Tibial nerve (tissue), 4 donors: ENCODE data around the gene ELMOD1.

Experiments used
- EP300 ChIP-seq, 2 donors: sonication (generic); formaldehyde crosslinking; IDR thresholded peaks; one replicate each; pipeline ENCODE4 v1.6.1; 2017; ENCODE audit warnings: antibody characterized with exemption in 2 of 2, mild to moderate bottlenecking in 1 of 2
- POLR2A ChIP-seq, 2 donors: fragments of 450-650 bp; IDR thresholded peaks; one replicate each; pipeline ENCODE4 v1.6.1; 2017; ENCODE audit warnings: antibody characterized with exemption in 2 of 2, mild to moderate bottlenecking in 2 of 2, moderate library complexity in 2 of 2
- TF ChIP-seq, protein P1 (sequence below), 5 experiments: fragments of 200-600 bp in 3 of 5; fragments of 450-650 bp in 2 of 5; sonication (generic) in 3 of 5; IDR thresholded peaks; one replicate each; pipeline ENCODE4 v1.5.1; 2016 to 2019; ENCODE audit warnings: antibody characterized with exemption in 5 of 5, mild to moderate bottlenecking in 3 of 5, moderate library complexity in 2 of 5

DNA sequence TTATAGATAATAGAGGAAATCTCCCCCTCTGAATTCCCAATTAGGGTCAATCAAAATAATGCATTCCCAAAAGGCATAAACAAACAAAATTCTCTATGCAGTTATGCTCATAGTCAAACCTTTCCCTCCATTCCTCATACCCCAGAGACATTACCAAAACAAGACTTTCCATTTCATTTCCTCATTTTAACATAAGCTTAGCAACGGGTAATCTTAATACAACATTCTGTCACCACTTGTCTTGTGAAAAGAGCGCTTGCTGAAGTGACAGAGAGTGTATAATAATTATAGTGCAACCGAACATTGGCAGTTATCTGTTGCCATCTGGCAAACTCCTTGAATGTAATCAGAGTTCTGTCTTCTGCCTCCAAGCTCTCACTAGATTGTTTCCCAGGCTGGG lies 122.1 kb downstream of the ELMOD1 start:
- TF ChIP-seq, protein P1, sequence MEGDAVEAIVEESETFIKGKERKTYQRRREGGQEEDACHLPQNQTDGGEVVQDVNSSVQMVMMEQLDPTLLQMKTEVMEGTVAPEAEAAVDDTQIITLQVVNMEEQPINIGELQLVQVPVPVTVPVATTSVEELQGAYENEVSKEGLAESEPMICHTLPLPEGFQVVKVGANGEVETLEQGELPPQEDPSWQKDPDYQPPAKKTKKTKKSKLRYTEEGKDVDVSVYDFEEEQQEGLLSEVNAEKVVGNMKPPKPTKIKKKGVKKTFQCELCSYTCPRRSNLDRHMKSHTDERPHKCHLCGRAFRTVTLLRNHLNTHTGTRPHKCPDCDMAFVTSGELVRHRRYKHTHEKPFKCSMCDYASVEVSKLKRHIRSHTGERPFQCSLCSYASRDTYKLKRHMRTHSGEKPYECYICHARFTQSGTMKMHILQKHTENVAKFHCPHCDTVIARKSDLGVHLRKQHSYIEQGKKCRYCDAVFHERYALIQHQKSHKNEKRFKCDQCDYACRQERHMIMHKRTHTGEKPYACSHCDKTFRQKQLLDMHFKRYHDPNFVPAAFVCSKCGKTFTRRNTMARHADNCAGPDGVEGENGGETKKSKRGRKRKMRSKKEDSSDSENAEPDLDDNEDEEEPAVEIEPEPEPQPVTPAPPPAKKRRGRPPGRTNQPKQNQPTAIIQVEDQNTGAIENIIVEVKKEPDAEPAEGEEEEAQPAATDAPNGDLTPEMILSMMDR (IDR thresholded peaks at IDR 0.05): no peak
- TF ChIP-seq POLR2A (IDR thresholded peaks at IDR 0.05) (no peak), EP300 (IDR thresholded peaks at IDR 0.05) (no peak)
